ENCODE data around the gene COMT.
"Not testable (repeated sequence)": the region's sequence is repeated elsewhere in the genome, so short reads cannot be mapped to it uniquely, and the experiment has no call there.

Gene COMT

DNA sequence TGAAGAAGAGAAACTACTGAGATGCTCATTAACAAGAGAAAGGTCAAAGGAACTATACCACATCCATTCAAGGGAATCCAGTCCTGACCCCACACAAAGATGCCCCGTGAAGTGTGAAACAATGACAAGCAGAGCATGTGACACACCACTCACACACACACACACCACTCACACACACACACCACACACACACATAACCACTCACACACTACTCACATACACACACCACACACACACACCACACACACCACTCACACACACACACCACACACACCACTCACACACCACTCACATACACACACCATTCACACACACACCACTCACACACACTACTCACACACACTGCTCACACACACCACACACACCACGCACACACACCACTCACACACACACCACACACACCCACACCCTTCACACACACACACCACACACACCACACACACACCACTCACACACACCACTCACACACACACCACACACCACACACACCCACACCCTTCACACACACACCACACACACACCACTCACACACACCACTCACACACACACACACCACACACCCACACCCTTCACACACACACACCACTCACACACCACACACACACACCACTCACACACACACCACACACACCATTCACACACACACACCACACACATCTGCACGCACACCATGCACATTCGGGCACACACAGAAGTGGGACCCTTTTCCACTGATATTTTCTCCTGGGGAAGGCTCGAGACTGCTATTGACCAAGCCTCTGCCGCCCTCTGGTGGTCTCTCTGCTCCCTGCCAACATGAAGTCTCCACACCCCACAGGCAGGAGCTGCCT is 32.0 kb upstream of the COMT start:
- DNase-seq (ENCODE audit: low spot score), result peak; percentile 85

DNA sequence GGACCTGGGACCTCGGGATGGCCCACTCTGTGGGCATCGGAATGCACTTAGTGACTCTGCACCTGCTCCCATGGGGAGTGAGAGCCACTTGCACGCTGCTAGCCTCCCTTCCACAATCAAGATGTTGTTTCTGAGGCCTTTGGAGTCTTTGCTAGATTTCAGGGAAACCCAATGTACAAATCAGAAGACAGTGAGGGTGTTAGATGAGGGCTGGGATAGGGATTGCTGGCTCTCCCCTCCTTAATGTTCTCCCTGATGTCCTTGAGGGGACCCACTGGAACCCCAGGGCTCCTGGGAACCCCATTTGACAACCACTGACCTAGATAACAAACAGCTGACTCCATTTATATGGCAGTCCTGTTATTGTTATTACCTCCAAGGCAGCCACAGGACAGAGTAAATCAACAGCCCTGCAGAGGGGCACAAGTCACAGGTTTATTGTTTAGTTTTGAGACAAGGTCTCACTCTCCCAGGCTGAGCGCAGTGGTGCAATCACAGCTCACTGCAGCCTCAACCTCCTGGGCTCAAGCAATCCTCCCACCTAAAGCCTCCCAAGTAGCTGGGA is 31.3 kb upstream of the COMT start:
- DNase-seq (ENCODE audit: low spot score), result no peak

DNA sequence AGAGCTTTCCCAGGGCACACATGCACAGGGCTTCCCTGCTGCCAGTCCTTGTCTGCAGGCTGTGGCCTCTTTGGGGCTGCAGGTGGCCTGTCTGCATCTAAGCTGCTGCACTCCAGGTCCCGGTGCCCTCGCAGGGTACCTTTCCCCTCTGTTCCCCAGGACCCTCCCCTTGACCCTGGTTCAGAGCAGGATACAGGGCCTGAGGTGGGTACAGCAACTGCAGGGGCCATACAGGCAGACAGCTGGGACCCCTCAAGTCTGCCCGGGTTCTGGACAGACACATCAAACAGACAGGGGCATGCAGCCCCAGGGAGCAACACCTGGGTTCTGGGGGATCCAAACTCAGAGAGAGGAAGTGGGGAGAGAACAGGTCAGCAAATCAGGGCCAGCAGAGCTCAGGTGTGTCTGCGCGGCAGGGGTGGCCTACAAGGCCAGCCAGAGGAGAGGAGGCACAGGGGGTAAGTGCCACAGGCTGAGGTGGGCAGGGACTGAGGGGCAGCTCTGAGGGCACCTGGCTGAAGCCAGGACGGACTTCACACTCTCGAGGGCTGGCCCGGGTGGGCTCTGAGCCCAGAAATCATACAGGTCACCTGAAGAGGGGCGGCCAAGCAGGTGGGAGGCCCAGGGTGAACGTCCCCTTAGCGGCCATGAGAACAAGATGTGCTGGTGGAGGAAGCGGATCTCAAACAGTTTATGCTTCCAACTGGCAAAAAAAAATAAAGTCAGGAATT is 29.9 kb upstream of the COMT start:
- no peak for DNase-seq (ENCODE audit: low spot score)

DNA sequence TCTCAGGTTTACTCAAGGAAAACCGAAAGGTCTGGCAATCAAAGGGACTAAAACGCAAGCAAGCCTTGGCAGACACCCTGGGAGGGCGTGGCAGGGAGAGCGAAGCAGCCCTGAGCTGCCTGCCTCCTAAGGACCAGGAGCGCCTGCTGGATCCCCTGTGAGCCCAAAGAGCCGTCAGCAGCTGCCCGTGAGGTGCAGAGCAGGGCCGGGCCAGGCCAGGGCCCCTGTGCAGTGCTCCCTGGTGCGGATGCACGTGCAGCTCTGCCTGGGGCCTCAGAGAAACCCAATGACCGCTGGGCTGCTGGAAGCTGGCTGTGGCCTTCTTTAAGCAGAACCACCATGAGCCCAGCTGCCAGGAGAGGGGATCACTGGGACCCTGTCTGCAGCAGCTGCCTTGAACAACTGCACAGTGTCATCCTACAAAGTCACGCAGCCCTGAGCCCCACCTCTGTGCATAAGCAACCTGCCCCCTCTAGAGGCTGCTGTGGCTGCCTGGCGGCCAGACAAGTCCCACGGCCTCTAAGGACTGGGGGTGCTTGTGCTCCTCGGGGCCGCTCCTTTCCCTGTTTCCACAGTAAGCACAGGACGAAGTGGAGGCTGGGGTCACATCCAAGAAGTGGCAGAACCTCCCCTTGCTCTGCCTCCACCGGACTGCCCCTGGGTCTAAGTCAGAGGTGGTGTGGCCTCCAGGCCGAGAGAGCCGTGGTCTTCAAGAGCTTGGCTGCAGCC is 29.1 kb upstream of the COMT start:
- no peak for DNase-seq (ENCODE audit: low spot score)

DNA sequence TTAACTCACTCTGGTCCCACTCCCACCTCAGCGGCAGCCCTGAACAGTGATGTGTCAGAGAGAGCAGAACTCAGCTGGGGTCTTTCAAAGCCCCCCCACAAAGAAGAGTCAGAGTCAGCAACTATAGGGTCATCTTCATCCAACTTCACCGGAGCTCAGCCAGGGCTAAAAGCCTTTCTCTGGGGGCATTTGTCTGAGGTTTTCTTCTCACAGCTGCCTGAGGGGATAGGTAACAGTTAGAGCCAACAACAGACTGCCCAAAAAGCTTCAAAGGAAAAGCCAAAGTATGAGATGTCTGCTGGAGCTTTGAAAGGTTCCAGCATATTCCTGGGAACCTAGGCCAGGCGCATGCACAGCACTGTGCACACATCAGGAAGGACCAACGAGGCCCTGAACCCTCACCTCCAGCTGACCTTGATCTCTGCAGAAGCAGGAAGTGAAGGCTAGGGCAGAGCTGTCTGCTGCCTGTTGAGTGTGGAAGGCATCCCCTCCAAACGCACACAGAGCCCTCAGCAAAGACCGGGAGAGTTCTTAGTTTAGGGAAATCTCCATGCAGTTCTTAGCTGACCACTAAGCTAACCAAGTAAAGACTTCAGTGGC is 28.1 kb upstream of the COMT start:
- DNase-seq (ENCODE audit: low spot score), result no peak

DNA sequence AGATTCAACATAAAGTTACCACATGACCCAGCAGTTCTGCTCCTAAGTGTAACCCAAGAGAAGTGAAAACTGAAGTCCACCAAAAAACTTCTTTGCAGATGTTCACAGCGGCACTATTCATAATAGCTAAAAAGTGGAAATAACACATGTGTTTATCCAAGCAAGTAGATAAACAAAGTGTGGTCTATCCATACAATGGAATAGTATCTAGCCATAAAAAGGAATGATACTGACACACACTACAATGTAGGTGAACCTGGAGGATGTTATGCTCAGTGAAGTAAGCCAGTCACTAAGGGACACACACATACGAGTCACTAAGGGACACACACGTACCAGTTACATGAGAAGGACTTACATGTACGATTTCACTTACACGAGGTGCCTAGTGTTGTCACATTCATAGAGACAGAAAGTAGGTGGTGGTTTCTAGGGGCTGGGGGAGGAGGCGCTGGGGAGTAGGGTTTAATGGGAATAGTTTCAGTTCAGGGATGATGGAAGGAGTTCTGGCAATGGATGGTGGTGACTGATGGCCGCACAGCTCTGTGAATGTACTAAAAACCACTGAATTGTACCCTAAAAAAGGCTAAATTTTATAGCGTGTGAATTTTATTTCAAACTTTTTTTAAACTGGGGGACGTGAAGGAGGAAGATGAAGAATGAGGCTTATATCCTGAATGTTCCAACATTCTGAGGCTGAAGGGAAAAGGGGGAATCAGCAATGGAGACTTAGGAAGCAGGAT is 27.2 kb upstream of the COMT start:
- DNase-seq (ENCODE audit: low spot score), result no peak

DNA sequence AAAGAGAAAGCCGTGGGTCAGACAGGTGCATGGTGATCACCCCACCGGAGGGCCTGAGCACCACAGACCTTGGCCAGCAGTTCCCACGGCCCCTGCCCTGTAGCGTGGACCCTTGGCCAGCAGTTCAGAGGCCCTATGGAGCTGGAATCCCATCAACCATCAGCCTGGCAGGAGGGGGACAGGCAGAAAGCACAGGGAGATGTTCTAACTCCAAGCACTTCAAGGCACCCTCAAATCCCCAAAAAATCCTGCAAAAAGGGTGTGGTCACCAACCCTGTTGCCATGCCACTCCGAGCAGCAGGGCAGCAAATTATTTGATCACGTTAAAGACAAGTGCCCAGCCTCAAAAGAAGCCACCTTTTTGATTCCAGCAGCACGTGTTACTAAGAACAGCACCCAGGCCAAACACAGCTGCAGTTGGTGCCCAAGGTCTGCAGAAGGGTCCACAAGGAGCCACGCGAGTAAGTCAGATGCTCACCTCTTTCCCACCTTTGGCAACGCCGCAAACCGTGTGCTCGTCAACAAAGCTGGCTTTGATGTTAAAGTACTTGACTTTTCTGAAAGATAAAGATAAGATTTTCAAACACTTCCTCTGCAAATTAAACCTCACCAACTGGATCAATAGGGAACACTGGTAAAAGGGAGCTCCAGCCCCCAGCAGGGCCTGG is 26.2 kb upstream of the COMT start:
- DNase-seq (ENCODE audit: low spot score), result no peak

DNA sequence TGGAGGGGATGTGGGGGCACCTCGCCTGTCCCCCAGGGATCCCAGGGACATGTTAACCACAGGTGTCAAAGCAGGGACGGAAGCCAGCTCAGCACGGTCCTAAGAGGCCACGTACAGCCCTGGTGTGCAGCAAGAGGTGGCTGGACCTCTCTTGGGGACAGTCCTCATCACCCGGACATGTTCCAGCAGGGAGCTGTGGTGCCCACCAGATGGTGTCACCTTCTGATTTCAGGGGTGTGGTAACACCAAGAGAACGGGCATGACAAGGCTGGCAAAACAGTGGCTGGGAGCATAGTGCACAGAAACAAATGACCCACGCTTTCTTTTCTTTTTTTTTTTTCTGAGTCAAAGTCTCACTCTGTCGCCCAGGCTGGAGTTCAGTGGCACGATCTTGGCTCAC is 25.6 kb upstream of the COMT start:
- no peak for DNase-seq (ENCODE audit: low spot score)

DNA sequence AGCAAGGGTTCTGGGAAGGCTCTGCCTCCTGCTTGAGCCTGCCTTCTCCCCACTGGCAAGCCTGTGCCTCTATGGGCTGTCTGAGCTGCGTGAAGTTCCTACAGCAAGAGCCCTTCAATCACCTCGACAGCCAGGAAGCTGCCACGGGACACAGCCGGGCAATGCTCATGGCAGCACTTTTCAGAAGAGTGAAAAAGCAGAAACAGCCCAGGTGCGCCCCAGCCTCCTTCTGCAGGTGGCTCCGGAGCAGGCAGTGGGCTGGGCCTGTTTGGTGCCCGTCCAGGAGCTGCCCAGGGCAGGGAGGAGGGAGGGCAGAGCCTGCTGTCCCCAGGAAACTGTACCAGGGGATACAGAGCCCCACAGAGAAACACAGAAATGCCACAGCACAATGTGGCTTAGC is 24.6 kb upstream of the COMT start:
- no peak for DNase-seq (ENCODE audit: low spot score)

DNA sequence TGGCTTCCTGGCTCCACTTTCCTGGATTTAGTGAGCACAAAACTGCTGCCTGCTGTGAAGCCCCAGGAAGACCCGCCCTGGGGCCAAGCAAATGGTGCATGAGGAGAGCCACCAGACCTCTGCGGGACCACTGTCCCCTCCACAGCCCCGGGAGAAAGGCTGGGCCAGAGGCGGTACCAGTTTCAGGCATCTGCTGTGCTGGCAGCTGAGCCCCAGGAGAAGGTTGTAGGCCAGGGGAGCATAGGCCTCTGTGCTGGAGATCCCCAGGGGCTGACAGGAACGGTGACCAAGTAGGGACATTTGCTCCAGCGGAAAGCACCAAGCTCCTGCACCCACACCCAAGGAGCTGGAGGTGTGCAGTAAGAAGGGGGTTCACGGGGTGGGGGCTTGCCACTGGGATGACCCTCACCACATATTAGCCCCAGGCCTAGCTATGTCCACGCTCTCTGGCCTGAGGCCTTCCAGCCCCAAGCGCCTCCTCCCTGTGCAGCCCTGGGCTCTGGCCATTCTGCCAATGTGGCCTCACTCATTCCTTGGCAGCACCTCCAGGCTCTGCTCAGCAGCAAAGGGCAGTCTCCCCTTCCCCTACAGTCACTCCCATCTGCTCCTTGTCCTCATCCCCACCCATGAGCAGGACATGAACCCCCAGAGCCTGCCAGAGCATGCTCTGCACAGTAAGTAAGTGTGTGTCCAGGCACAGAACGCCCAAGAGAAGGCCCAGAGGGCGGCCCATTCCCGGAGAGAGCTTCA is 24.0 kb upstream of the COMT start:
- DNase-seq (ENCODE audit: low spot score), result no peak

DNA sequence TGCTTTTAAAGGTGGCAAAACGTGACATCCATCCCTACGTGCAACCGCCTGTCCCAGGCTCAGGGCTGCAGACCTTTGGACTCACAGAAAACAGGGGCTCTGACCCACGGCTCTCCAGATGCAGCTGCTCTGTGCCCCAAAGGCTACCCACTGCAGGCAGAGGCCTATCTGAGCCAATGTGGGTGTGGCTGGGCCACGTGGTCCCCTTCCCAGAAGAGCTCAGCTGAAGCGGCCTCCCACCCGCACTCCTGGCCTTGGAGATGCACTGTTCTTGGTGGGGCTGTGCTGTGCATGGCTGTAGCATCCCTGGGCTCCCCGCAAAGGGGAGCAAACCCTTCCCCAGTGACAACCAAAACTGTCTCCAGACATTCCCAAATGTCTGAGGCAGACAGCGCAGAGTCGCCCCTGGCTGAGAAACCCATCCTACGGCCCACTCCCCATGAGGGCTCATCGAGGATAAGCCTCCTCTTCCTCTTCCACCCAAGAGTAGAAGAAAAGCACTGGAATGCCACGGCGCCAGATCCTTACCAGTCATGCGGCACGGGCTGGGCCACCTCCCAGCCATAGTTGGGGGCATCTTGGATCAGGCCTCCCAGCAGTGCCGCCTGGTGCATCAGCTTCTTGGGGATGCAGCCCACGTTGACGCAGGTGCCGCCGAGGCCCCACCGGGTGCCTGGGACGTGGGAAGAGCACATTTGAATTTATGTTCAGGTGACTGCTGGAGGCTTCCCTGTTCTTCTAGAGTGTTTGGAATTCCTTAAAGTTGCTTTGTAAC is 23.1 kb upstream of the COMT start:
- DNase-seq (ENCODE audit: low spot score), result no peak

DNA sequence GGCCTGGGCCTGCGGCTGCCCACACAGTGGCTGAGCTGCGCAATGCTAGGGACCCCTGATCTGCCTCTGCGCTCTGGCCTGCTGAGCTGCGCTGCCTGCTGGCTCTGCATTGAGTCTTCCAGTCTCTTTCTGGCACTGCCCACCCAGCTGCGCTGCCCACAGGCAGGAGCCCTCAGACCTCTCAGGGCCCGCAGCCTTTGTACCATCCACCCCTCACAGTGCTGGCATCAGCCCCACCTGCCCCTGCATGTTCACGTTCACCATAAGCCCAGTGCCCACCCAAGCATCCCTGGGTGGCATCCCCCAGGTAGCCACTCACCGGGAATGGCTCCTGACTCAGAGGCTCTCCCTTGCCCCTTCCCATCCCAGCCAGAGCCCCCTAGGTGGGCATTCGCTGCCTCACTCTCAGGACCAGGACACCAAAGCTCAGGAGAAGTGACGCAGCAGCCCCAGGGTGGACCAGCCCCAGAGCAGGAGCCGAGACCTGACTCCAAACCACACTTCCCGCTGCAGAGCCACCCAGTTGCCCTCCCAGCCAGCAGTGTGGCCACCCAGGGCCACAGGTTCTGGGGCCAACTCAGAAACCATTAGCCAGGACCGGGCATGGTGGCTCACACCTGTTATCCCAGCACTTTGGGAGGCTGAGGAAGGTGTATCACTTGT is 21.7 kb upstream of the COMT start:
- no peak for DNase-seq (ENCODE audit: low spot score)

DNA sequence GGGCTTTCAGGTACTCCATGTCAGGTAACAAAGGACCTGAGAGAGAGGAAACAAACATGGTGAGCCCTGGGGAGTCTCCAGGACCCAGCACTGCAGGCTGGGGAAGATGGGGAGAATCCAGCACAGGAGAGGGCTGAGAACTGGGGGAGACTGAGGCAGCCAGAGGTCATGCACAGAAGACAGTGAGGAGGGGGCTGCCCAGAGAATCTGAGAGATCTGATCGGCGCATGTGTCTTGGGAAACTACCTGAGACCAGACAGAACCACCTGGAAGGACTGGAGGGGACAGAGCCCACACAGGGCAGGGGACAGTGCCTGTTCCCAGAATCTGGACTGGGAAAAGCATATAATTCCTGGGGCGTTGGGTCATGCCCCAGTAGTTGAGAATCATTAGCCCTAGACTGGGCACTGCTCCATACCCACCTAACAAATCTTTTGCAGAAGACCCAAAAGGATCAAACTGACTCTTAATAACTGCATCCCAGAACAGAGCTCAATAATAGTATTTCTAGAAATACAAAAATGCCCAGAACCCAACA is 20.0 kb upstream of the COMT start:
- DNase-seq (ENCODE audit: low spot score), result no peak

DNA sequence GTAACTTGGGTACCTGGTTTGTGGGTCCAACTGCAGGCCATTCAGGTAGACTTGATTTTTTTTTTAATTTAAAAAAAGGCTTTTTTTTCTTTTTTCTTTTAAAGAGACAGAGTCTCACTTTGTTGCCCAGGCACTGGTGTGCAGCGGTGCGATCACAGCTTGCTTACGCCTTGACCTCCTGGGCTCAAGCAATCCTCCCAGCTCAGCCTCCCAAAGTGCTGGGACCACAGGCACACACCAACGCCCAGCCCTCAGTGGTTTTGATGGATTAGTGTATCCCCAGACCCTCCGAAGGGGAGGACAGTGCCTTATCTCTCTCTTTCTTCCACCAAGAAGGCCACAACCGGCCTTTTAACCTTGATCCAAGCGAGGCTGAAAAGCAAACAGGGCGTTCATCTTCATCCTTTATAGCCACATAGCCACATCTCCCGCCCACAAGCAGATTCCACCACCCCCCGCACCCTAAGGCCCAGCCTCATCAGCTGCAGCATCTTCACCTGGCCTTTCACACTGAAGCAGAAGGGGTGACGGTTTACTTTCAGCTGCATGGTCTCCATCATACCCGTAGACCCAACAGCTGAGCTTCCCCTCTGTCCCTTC is 17.6 kb upstream of the COMT start:
- no peak for DNase-seq (ENCODE audit: low spot score)

DNA sequence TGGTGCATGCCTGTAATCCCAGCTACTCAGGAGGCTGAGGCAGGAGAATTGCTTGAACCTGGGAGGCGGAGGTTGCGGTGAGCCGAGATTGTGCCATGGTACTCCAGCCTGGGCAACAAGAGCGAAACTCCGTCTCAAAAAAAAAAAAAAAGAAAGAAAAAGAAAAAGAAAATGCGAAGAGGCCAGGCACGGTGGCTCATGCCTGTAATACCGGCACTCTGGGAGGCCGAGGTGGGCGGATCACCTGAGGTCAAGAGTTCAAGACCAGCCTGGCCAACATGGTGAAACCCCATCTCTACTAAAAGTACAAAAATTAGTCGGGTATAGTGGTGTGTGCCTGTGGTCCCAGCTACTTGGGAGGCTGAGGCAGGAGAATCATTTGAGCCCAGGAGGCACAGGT is 15.5 kb upstream of the COMT start:
- DNase-seq (ENCODE audit: low spot score), result not testable (repeated sequence)

DNA sequence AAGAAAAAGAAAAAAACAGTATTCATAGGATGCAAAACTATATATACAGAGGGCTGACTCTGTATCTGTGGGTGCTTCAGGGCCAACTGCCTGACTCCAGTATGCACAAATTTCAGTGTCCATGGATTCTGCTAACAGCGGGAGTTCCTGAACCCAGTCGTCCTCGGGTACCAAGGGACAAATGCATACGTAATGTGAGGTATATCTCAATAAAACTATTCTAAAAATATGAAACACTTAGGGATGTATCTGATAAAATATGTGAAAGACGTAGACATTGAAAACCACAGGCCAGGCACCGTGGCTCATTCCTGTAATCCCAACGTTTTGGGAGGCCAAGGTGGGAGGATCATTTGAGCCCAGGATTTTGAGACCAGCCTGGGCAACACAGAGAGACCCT is 13.9 kb upstream of the COMT start:
- no peak for DNase-seq (ENCODE audit: low spot score)

DNA sequence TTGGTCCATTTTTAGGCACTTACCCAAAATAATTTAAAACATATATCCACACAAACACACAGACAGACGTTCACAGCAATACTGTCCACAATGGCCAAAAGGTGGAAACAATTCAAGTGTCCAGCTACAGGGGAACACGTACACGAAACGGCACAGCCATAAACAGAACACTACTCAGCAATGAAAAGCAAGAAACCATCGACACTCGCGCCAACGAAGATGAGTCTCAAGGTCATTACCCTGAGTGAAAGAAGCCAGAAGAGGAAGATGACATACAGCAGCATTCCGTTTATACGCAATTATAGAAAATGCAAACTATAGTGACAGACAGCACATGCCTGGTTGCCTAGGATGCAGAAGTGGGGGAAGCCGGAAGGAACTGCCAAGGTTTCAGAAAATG is 13.4 kb upstream of the COMT start:
- DNase-seq (ENCODE audit: low spot score), result no peak
